T-helper 2 cell treated with Interferon-gamma antibody and Interleukin-4, amounts not matched to agents 5 μg/mL and 100 μg/mL, for 36 hours (primary cell): ENCODE data around the gene ZNF57.
"Not testable (repeated sequence)": the region's sequence is repeated elsewhere in the genome, so short reads cannot be mapped to it uniquely, and the experiment has no call there.

Experiments used
- DNase-seq: peaks from one replicate; pipeline ENCODE4 v3.0.0; 2021; ENCODE audit warnings: low spot score
- H3K27ac Mint-ChIP-seq: one replicate; pipeline ENCODE4 v1.8.0; 2021; ENCODE audit warnings: mild to moderate bottlenecking, mixed read lengths
- H3K27me3 Mint-ChIP-seq: one replicate; pipeline ENCODE4 v1.8.0; 2021; ENCODE audit warnings: low read depth, mixed read lengths
- H3K36me3 Mint-ChIP-seq: one replicate; pipeline ENCODE4 v1.8.0; 2021; ENCODE audit warnings: low read depth, mixed read lengths
- H3K4me1 Mint-ChIP-seq: one replicate; pipeline ENCODE4 v1.8.0; 2021; ENCODE audit warnings: low read depth, mixed read lengths
- H3K4me3 Mint-ChIP-seq: one replicate; pipeline ENCODE4 v1.8.0; 2022; ENCODE audit warnings: mild to moderate bottlenecking, moderate library complexity, mixed read lengths
- H3K9me3 Mint-ChIP-seq: one replicate; pipeline ENCODE4 v1.8.0; 2021; ENCODE audit warnings: mixed read lengths

Gene ZNF57

DNA sequence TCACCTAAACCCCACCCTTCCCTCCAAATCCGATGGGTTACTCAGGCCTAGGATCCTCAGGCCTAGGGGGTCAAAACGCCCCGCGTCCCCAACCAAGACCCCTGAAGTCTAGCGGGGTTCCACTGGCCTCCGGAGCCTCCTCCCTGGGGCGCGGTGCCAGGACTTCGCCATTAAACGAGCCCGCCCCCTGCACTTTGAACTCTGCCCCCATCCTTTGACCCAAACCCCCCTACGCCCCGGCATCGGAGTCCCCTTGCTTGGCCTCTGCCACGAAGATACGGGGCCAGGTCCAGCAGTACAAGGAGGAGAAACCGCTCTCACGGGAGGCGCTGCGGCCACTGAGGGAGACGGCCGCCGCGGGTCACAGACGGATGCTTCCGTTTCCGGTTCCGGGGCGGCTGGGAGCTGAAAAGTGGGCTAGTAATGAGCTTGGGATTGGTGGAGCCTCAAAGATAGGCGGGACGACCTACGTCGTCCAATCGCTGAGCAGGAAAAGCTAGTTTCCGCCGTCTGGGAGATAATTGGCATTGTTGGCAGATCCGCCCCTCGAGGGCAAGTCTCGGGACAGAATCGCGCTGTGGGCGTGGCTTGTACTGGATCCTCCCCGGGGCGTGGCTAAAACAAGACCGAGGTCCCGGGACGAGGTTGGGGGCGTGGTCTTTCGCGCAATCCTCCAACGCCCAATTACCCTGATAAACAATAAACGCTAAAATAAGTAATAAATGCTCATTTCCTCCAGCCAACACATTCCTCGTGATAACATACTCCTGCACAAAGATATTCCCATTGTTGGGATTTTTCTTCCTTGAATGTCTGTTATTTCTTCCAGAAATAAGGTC is 49.8 kb downstream of the ZNF57 start:
- peaks cover 23% of the 10 kb centered on the region for H3K4me1 Mint-ChIP-seq
- peak; percentile 99 for DNase-seq
- peak overlapping the region; percentile 94 for H3K27ac Mint-ChIP-seq
- peak overlapping the region; percentile 96 for H3K4me3 Mint-ChIP-seq
- no peaks in the 10 kb centered on the region for H3K27me3 Mint-ChIP-seq
- no peaks in the 10 kb centered on the region for H3K9me3 Mint-ChIP-seq
- H3K36me3 Mint-ChIP-seq = peaks cover 15% of the 10 kb centered on the region

DNA sequence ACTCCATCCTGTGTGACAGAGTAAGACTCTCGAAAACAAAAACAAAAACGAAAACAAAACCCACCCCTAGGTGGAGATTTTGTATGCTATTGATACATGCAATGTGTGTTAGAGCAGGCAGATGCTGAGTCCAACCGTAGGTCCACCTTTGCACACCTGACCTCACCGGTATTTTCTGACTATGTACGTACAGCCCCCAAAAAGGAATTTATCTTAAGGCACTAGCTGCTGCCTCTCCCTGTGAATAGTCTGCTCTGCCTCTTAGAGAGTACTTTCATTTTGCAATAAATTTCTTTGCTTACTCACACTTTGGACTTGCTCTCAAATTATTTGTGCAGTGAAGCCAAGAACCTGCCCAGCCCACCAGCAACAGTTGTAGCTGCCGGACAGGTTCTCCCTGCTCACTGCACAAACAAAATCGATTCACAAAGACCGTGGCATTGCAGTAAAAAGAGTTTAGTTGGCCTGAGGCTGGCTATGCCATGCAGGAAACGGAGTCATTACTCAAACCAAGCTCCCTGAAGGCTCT is 52.3 kb downstream of the ZNF57 start:
- Mint-ChIP-seq H3K27ac (no peak overlapping the region), H3K9me3 (no peaks in the 10 kb centered on the region), H3K4me1 (peaks cover 16% of the 10 kb centered on the region), H3K4me3 (no peak overlapping the region), H3K27me3 (no peaks in the 10 kb centered on the region), H3K36me3 (peaks cover 13% of the 10 kb centered on the region)
- no peak for DNase-seq

DNA sequence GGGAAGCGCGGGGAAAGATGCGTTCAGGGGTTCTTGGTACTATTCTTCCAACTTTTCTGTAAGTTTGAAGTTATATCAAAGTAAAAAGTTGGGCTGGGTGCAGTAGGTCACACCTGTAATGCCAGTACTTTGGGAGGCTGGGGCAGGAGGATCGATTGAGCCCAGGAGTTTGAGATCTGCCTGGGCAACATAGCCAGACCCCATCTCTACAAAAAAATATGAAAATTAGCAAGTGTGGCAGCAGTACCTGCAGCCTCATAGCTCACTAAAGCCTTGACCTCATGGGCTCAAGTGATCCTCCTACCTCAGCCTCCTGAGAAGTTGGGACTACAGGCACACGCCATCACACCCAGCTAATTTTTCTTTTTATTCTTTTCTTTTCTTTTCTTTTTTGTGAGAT is 56.4 kb downstream of the ZNF57 start:
- H3K36me3 Mint-ChIP-seq = no peaks in the 10 kb centered on the region
- peaks cover 2% of the 10 kb centered on the region for H3K27me3 Mint-ChIP-seq
- DNase-seq = no peak
- peaks cover 3% of the 10 kb centered on the region for H3K4me1 Mint-ChIP-seq
- H3K9me3 Mint-ChIP-seq = no peaks in the 10 kb centered on the region
- no peak overlapping the region for H3K27ac Mint-ChIP-seq
- no peak overlapping the region for H3K4me3 Mint-ChIP-seq

DNA sequence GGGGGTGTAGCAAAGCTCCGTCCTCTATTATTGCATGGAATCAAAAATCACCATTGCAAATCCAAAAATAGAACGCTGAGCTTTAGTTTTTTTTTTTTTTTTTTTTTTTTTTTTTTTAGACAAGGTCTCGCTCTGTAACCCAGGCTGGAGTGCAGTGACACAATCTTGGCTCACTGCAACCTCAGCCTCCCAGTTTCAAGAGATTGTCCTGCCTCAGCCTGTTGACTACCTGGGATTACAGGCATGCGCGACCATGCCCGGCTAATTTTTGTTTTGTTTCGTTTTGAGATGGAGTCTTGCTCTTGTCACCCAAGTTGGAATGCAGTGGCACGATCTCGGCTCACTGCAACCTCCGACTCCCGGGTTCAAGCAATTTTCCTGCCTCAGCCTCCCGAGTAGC is 59.4 kb downstream of the ZNF57 start:
- Mint-ChIP-seq H3K36me3 (no peaks in the 10 kb centered on the region), H3K4me1 (peaks cover 2% of the 10 kb centered on the region), H3K4me3 (no peak overlapping the region), H3K9me3 (no peaks in the 10 kb centered on the region), H3K27ac (no peak overlapping the region), H3K27me3 (peaks cover 2% of the 10 kb centered on the region)
- DNase-seq = no peak

DNA sequence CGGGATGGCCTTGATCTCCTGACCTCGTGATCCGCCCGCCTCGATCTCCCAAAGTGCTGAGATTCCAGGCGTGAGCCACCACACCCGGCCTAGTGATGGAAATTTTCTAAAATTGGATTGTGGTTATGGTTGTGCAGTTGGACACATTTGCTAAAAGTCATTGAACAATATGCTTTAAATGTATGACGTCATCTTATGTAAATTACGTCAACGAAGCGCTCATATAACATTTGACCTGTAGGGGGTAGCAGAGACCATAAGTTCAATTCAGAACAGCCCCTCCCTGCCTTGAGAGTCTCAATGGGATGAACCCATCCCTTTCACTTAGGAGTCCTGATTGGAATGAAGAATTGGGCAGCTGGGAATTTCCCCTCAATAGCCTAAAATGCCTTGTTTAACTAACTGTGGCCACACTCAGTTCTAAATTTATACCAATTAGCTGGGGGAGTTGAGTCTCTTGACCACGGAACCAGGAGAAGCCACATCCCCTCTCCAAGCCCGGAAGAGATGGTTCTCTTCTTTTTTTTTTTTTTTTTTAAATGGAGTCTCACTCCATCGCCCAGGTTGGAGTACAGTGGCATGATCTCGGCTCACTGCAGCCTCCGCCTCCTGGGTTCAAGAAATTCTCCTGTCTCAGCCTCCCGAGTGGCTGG is 61.4 kb downstream of the ZNF57 start:
- DNase-seq = peak; percentile 45
- no peaks in the 10 kb centered on the region for H3K9me3 Mint-ChIP-seq
- peak overlapping the region; percentile 34 for H3K4me3 Mint-ChIP-seq
- H3K27ac Mint-ChIP-seq = no peak overlapping the region
- H3K36me3 Mint-ChIP-seq = no peaks in the 10 kb centered on the region
- H3K4me1 Mint-ChIP-seq = peaks cover 2% of the 10 kb centered on the region
- peaks cover 2% of the 10 kb centered on the region for H3K27me3 Mint-ChIP-seq

DNA sequence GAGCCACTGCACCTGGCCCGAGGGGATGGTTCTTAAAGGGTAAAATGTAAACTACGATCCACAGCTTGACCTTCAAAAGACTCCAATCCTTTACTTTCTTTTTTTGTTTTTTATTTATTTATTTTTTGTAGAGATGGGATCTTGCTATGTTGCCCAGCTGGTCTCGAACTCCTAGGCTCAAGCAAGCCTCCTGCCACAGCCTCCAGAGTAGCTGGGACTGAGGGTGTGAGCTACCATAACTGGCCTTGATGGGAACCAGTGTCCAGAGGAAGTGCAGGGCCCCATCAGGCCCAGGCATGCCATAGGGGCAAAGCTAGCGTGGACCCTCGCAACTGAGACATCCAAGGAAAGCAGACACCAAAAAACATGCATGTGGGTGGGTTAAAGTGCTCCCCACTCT is 62.4 kb downstream of the ZNF57 start:
- H3K27me3 Mint-ChIP-seq = peaks cover 2% of the 10 kb centered on the region
- peaks cover 2% of the 10 kb centered on the region for H3K4me1 Mint-ChIP-seq
- no peaks in the 10 kb centered on the region for H3K36me3 Mint-ChIP-seq
- no peak overlapping the region for H3K4me3 Mint-ChIP-seq
- no peak for DNase-seq
- no peaks in the 10 kb centered on the region for H3K9me3 Mint-ChIP-seq
- no peak overlapping the region for H3K27ac Mint-ChIP-seq

DNA sequence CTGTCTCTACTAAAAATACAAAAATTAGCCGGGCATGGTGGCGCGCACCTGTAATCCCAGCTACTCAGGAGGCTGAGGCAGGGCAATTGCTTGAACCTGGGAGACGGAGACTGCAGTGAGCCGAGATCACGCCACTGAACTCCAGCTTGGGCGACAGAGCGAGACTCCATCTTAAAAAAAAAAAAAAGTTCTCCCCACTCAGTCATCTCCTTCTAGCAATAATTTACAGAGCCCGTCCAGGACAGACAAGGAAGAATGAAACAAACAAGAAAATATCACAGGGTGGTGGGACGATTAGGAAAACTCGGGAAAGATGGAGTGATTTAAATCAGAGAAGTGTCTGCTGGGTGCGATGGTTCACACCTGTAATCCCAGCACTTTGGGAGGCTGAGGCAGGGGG is 62.9 kb downstream of the ZNF57 start:
- not testable (repeated sequence) for H3K27ac Mint-ChIP-seq, DNase-seq, H3K27me3 Mint-ChIP-seq, H3K36me3 Mint-ChIP-seq, H3K4me3 Mint-ChIP-seq, H3K9me3 Mint-ChIP-seq, H3K4me1 Mint-ChIP-seq

DNA sequence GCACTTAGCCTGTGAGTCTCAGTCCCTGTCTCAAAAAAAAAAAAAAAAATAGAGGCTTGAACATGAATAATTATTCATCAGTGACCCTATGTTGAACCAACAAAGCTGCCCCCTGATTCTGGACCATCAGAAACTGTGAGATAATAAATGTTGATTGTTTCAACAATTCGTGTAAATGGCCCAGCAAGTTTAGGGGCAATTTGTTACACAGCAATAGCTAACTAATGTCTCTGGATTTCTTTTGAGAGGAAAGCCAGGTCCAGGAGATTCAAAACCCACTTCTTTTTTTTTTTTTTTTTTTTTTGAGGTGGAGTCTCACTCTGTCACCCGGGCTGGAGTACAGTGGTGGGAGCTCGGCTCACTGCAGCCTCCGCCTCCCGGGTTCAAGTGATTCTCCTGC is 64.1 kb downstream of the ZNF57 start:
- Mint-ChIP-seq H3K27ac (no peak overlapping the region), H3K36me3 (no peaks in the 10 kb centered on the region)

DNA sequence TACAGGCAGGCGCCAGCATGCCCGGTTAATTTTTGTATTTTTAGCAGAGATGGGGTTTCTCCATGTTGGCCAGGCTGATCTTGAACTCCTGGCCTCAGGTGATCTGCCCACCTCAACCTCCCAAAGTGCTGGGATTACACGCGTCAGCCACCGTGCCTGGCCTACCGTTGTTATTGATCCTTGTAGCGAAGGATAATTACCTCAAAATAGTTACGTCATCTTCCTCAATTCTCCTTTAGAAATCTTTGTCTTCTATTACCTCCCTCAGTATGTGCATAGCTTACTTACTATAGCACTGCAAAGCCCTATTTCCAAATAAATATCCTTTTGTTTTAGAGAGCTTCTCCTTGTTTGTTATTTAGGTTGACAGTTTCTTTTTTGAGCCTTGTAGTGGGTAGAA is 67.2 kb downstream of the ZNF57 start:
- Mint-ChIP-seq H3K27ac (no peak overlapping the region), H3K4me3 (no peak overlapping the region), H3K9me3 (no peaks in the 10 kb centered on the region), H3K36me3 (no peaks in the 10 kb centered on the region), H3K4me1 (no peaks in the 10 kb centered on the region), H3K27me3 (no peaks in the 10 kb centered on the region)
- no peak for DNase-seq

More for the DNA sequence above, 64.1 kb downstream of the ZNF57 start:
- Mint-ChIP-seq H3K9me3 (no peaks in the 10 kb centered on the region), H3K4me1 (peaks cover 2% of the 10 kb centered on the region), H3K4me3 (no peak overlapping the region), H3K27me3 (no peaks in the 10 kb centered on the region)
- DNase-seq = no peak
